Measurements from ENCODE around the gene HSPA4L.

DNA sequence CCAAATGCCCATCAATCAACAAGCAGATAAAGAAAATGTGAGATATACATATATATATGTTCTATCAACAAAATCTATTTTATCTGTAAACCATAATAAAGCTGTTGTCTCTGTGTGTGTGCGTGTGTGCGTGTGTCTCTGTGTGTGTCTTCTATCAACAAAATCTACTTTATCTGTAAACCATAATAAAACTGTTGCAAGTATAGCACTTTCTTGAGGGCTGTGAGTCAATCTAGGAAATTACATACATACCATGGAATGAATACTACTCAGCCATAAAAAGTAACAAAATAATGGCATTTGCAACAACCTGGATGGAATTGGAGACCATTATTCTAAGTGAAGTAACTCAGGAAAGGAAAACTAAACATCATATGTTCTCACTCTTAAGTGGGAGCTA, 86.1 kb downstream of the HSPA4L start:
- TF ChIP-seq, protein P1, sequence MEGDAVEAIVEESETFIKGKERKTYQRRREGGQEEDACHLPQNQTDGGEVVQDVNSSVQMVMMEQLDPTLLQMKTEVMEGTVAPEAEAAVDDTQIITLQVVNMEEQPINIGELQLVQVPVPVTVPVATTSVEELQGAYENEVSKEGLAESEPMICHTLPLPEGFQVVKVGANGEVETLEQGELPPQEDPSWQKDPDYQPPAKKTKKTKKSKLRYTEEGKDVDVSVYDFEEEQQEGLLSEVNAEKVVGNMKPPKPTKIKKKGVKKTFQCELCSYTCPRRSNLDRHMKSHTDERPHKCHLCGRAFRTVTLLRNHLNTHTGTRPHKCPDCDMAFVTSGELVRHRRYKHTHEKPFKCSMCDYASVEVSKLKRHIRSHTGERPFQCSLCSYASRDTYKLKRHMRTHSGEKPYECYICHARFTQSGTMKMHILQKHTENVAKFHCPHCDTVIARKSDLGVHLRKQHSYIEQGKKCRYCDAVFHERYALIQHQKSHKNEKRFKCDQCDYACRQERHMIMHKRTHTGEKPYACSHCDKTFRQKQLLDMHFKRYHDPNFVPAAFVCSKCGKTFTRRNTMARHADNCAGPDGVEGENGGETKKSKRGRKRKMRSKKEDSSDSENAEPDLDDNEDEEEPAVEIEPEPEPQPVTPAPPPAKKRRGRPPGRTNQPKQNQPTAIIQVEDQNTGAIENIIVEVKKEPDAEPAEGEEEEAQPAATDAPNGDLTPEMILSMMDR (conservative IDR thresholded peaks at IDR 0.05; ENCODE audit: low read depth in 2 of 2), result no peak
- TF ChIP-seq EZH2 (IDR thresholded peaks at IDR 0.05; ENCODE audit: low read depth, unreplicated experiment) (no peak), POLR2AphosphoS5 (IDR thresholded peaks at IDR 0.05; ENCODE audit: low read depth) (no peak), STAT1 (IDR thresholded peaks at IDR 0.05; ENCODE audit: unreplicated experiment) (no peak), NANOG (IDR thresholded peaks at IDR 0.05; ENCODE audit: borderline replicate concordance) (no peak)
- TF ChIP-seq, protein P2, sequence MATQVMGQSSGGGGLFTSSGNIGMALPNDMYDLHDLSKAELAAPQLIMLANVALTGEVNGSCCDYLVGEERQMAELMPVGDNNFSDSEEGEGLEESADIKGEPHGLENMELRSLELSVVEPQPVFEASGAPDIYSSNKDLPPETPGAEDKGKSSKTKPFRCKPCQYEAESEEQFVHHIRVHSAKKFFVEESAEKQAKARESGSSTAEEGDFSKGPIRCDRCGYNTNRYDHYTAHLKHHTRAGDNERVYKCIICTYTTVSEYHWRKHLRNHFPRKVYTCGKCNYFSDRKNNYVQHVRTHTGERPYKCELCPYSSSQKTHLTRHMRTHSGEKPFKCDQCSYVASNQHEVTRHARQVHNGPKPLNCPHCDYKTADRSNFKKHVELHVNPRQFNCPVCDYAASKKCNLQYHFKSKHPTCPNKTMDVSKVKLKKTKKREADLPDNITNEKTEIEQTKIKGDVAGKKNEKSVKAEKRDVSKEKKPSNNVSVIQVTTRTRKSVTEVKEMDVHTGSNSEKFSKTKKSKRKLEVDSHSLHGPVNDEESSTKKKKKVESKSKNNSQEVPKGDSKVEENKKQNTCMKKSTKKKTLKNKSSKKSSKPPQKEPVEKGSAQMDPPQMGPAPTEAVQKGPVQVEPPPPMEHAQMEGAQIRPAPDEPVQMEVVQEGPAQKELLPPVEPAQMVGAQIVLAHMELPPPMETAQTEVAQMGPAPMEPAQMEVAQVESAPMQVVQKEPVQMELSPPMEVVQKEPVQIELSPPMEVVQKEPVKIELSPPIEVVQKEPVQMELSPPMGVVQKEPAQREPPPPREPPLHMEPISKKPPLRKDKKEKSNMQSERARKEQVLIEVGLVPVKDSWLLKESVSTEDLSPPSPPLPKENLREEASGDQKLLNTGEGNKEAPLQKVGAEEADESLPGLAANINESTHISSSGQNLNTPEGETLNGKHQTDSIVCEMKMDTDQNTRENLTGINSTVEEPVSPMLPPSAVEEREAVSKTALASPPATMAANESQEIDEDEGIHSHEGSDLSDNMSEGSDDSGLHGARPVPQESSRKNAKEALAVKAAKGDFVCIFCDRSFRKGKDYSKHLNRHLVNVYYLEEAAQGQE (IDR thresholded peaks at IDR 0.05; ENCODE audit: unreplicated experiment), result no peak

All from GM23338 (cell line).